Sigmoid colon (tissue), 4 donors: Measurements from ENCODE around the gene DSCAM.

Source experiments
- EP300 ChIP-seq, 4 donors: sonication (generic); formaldehyde crosslinking; IDR thresholded peaks; one replicate each; pipeline ENCODE4 v1.6.1; 2017; ENCODE audit warnings: antibody characterized with exemption in 4 of 4
- POLR2A ChIP-seq, 2 donors: fragments of 450-650 bp; IDR thresholded peaks; one replicate each; pipeline ENCODE4 v1.6.1; 2016; ENCODE audit warnings: antibody characterized with exemption in 2 of 2, mild to moderate bottlenecking in 2 of 2, moderate library complexity in 2 of 2
- POLR2AphosphoS5 ChIP-seq, 4 donors: sonication (generic); formaldehyde crosslinking; IDR thresholded peaks; one replicate each; pipeline ENCODE4 v1.6.1; 2017; ENCODE audit warnings: antibody characterized with exemption in 4 of 4
- TF ChIP-seq, protein P1 (sequence below), 4 experiments: fragments of 450-650 bp in 3 of 4; fragments of 200-600 bp in 1 of 4; IDR thresholded peaks; one replicate each; pipeline ENCODE4 v1.5.1; 2016 to 2019; ENCODE audit warnings: antibody characterized with exemption in 4 of 4, mild to moderate bottlenecking in 3 of 4, moderate library complexity in 2 of 4

DNA sequence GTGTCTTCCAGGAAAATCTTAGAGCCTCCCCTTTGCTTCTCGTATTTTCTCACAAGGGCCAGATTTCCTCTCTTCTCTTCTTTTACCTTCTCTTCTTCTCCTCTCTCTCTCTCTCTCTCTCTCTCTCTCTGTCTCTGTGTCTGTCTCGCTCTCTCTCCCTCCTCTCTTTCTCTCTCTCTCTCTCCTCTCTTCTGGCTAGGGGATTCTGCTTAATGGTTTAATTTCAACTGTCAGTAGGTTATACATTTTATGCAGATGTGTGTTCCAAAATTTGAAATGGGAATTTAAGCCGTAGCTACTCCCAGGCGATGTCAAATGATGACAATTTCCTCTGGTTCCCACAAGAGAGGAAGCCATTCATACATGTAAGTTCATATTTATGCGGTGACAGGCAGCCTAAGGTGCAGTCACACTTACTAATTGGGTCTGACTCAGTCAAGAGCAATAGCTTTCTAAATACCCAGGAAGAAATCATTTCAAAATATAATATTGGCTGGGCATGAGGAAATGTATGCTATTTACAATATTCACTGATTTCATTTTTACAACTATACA is 1.4 kb downstream of the DSCAM start:
- TF ChIP-seq, protein P1, sequence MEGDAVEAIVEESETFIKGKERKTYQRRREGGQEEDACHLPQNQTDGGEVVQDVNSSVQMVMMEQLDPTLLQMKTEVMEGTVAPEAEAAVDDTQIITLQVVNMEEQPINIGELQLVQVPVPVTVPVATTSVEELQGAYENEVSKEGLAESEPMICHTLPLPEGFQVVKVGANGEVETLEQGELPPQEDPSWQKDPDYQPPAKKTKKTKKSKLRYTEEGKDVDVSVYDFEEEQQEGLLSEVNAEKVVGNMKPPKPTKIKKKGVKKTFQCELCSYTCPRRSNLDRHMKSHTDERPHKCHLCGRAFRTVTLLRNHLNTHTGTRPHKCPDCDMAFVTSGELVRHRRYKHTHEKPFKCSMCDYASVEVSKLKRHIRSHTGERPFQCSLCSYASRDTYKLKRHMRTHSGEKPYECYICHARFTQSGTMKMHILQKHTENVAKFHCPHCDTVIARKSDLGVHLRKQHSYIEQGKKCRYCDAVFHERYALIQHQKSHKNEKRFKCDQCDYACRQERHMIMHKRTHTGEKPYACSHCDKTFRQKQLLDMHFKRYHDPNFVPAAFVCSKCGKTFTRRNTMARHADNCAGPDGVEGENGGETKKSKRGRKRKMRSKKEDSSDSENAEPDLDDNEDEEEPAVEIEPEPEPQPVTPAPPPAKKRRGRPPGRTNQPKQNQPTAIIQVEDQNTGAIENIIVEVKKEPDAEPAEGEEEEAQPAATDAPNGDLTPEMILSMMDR (IDR thresholded peaks at IDR 0.05) = no peak
- TF ChIP-seq POLR2AphosphoS5 (IDR thresholded peaks at IDR 0.05) = no peak
- no peak for TF ChIP-seq EP300 (IDR thresholded peaks at IDR 0.05)
- TF ChIP-seq POLR2A (IDR thresholded peaks at IDR 0.05) = no peak
